ENCODE results near the gene PHKA1. TPM values are rescaled to one million over a fixed set of nuclear protein-coding genes. Genes with fewer than 3 reads are reported as not detected.

Gene PHKA1
- total and polyA plus RNA-seq, 2 experiments from 2014 or later: 2.6 to 6.8 TPM

DNA sequence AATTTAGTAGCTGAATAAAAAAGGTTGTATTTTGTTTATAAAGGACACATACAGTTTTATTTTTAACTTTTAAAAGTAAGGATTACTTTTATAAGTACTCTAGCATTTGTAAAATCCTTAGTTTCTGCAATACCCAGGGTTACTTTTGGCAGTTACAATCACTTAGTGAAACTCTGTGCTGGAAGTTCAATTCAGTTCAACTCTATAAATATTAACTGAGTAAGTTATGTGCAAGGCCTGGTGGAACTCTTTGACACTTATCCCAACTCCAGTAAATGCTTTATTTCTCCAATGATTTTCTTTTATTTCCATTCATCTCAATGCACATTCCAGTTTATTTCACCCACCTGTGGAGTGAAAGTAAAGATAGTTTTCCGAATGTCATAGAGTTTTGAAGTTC lies 78.2 kb downstream of the PHKA1 start:
- no peaks in the 10 kb centered on the region for H3K27me3 Mint-ChIP-seq (ENCODE audit: insufficient read depth, low read depth, poor library complexity)
- H3K4me3 ChIP-seq: no peak overlapping the region

More for the DNA sequence above, 78.2 kb downstream of the PHKA1 start:
- H4K20me1 ChIP-seq (replicated peaks; ENCODE audit: insufficient read depth): no peaks in the 10 kb centered on the region
- TF ChIP-seq, protein P1, sequence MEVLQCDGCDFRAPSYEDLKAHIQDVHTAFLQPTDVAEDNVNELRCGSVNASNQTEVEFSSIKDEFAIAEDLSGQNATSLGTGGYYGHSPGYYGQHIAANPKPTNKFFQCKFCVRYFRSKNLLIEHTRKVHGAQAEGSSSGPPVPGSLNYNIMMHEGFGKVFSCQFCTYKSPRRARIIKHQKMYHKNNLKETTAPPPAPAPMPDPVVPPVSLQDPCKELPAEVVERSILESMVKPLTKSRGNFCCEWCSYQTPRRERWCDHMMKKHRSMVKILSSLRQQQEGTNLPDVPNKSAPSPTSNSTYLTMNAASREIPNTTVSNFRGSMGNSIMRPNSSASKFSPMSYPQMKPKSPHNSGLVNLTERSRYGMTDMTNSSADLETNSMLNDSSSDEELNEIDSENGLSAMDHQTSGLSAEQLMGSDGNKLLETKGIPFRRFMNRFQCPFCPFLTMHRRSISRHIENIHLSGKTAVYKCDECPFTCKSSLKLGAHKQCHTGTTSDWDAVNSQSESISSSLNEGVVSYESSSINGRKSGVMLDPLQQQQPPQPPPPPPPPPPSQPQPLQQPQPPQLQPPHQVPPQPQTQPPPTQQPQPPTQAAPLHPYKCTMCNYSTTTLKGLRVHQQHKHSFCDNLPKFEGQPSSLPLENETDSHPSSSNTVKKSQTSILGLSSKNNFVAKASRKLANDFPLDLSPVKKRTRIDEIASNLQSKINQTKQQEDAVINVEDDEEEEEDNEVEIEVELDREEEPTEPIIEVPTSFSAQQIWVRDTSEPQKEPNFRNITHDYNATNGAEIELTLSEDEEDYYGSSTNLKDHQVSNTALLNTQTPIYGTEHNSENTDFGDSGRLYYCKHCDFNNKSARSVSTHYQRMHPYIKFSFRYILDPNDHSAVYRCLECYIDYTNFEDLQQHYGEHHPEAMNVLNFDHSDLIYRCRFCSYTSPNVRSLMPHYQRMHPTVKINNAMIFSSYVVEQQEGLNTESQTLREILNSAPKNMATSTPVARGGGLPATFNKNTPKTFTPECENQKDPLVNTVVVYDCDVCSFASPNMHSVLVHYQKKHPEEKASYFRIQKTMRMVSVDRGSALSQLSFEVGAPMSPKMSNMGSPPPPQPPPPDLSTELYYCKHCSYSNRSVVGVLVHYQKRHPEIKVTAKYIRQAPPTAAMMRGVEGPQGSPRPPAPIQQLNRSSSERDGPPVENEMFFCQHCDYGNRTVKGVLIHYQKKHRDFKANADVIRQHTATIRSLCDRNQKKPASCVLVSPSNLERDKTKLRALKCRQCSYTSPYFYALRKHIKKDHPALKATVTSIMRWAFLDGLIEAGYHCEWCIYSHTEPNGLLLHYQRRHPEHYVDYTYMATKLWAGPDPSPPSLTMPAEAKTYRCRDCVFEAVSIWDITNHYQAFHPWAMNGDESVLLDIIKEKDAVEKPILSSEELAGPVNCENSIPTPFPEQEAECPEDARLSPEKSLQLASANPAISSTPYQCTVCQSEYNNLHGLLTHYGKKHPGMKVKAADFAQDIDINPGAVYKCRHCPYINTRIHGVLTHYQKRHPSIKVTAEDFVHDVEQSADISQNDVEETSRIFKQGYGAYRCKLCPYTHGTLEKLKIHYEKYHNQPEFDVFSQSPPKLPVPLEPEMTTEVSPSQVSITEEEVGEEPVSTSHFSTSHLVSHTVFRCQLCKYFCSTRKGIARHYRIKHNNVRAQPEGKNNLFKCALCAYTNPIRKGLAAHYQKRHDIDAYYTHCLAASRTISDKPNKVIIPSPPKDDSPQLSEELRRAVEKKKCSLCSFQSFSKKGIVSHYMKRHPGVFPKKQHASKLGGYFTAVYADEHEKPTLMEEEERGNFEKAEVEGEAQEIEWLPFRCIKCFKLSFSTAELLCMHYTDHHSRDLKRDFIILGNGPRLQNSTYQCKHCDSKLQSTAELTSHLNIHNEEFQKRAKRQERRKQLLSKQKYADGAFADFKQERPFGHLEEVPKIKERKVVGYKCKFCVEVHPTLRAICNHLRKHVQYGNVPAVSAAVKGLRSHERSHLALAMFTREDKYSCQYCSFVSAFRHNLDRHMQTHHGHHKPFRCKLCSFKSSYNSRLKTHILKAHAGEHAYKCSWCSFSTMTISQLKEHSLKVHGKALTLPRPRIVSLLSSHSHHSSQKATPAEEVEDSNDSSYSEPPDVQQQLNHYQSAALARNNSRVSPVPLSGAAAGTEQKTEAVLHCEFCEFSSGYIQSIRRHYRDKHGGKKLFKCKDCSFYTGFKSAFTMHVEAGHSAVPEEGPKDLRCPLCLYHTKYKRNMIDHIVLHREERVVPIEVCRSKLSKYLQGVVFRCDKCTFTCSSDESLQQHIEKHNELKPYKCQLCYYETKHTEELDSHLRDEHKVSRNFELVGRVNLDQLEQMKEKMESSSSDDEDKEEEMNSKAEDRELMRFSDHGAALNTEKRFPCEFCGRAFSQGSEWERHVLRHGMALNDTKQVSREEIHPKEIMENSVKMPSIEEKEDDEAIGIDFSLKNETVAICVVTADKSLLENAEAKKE (CRISPR knock-in tag; IDR thresholded peaks at IDR 0.05): no peak
- TF ChIP-seq, protein P2, sequence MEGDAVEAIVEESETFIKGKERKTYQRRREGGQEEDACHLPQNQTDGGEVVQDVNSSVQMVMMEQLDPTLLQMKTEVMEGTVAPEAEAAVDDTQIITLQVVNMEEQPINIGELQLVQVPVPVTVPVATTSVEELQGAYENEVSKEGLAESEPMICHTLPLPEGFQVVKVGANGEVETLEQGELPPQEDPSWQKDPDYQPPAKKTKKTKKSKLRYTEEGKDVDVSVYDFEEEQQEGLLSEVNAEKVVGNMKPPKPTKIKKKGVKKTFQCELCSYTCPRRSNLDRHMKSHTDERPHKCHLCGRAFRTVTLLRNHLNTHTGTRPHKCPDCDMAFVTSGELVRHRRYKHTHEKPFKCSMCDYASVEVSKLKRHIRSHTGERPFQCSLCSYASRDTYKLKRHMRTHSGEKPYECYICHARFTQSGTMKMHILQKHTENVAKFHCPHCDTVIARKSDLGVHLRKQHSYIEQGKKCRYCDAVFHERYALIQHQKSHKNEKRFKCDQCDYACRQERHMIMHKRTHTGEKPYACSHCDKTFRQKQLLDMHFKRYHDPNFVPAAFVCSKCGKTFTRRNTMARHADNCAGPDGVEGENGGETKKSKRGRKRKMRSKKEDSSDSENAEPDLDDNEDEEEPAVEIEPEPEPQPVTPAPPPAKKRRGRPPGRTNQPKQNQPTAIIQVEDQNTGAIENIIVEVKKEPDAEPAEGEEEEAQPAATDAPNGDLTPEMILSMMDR (conservative IDR thresholded peaks at IDR 0.05; ENCODE audit: low read depth in 2 of 2): no peak
- TF ChIP-seq CREB1 (CRISPR knock-in tag; IDR thresholded peaks at IDR 0.05; ENCODE audit: low read depth): no peak
- TF ChIP-seq, protein P3, sequence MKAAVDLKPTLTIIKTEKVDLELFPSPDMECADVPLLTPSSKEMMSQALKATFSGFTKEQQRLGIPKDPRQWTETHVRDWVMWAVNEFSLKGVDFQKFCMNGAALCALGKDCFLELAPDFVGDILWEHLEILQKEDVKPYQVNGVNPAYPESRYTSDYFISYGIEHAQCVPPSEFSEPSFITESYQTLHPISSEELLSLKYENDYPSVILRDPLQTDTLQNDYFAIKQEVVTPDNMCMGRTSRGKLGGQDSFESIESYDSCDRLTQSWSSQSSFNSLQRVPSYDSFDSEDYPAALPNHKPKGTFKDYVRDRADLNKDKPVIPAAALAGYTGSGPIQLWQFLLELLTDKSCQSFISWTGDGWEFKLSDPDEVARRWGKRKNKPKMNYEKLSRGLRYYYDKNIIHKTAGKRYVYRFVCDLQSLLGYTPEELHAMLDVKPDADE (IDR thresholded peaks at IDR 0.05): no peak
- TF ChIP-seq, protein P4, sequence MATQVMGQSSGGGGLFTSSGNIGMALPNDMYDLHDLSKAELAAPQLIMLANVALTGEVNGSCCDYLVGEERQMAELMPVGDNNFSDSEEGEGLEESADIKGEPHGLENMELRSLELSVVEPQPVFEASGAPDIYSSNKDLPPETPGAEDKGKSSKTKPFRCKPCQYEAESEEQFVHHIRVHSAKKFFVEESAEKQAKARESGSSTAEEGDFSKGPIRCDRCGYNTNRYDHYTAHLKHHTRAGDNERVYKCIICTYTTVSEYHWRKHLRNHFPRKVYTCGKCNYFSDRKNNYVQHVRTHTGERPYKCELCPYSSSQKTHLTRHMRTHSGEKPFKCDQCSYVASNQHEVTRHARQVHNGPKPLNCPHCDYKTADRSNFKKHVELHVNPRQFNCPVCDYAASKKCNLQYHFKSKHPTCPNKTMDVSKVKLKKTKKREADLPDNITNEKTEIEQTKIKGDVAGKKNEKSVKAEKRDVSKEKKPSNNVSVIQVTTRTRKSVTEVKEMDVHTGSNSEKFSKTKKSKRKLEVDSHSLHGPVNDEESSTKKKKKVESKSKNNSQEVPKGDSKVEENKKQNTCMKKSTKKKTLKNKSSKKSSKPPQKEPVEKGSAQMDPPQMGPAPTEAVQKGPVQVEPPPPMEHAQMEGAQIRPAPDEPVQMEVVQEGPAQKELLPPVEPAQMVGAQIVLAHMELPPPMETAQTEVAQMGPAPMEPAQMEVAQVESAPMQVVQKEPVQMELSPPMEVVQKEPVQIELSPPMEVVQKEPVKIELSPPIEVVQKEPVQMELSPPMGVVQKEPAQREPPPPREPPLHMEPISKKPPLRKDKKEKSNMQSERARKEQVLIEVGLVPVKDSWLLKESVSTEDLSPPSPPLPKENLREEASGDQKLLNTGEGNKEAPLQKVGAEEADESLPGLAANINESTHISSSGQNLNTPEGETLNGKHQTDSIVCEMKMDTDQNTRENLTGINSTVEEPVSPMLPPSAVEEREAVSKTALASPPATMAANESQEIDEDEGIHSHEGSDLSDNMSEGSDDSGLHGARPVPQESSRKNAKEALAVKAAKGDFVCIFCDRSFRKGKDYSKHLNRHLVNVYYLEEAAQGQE (IDR thresholded peaks at IDR 0.05; ENCODE audit: unreplicated experiment): no peak
- no peak for TF ChIP-seq STAT1 (IDR thresholded peaks at IDR 0.05; ENCODE audit: unreplicated experiment)
- TF ChIP-seq JUNB (IDR thresholded peaks at IDR 0.05; ENCODE audit: unreplicated experiment): no peak
- no peak for TF ChIP-seq ZNF331 (CRISPR knock-in tag; IDR thresholded peaks at IDR 0.05; ENCODE audit: low read depth)
- TF ChIP-seq ZNF114 (CRISPR knock-in tag; IDR thresholded peaks at IDR 0.05): no peak
- no peak for TF ChIP-seq POLR2AphosphoS5 (IDR thresholded peaks at IDR 0.05; ENCODE audit: low read depth)
- TF ChIP-seq EZH2 (IDR thresholded peaks at IDR 0.05; ENCODE audit: low read depth, unreplicated experiment): no peak
- TF ChIP-seq EZH2phosphoT487 (IDR thresholded peaks at IDR 0.05; ENCODE audit: unreplicated experiment): no peak
- TF ChIP-seq NANOG (IDR thresholded peaks at IDR 0.05; ENCODE audit: borderline replicate concordance): no peak
- H3K27ac Mint-ChIP-seq: no peak overlapping the region
- H3K36me3 ChIP-seq (ENCODE audit: insufficient read depth): no peaks in the 10 kb centered on the region
- no peak overlapping the region for H2AFZ ChIP-seq
- ATAC-seq (no peak), DNase-seq (ENCODE audit: low spot score) (no peak)
- no peaks in the 10 kb centered on the region for H3F3A ChIP-seq (replicated peaks; ENCODE audit: low read depth)
- H3K36me3 Mint-ChIP-seq (ENCODE audit: low read depth): no peaks in the 10 kb centered on the region
- H3K27ac ChIP-seq (ENCODE audit: low read depth): no peak overlapping the region
- H3K9me3 Mint-ChIP-seq: no peaks in the 10 kb centered on the region
- H3K4me3 Mint-ChIP-seq: no peak overlapping the region
- no peaks in the 10 kb centered on the region for H3K79me2 ChIP-seq (replicated peaks; ENCODE audit: insufficient read depth)
- H3K4me1 ChIP-seq (ENCODE audit: insufficient read depth): no peaks in the 10 kb centered on the region
- H3K4me2 ChIP-seq: no peak overlapping the region
- no peaks in the 10 kb centered on the region for H3K9me2 ChIP-seq (ENCODE audit: insufficient read depth)
- no peaks in the 10 kb centered on the region for H3K4me1 Mint-ChIP-seq
- H3K27me3 ChIP-seq (ENCODE audit: insufficient read depth): no peaks in the 10 kb centered on the region

Data from GM23338 (cell line).